Kidney glomerular epithelial cell (primary cell): Measurements from ENCODE around the gene FCRL2.

Experiments used
- DNase-seq: peaks from one replicate; lab custom pipeline; 2025; lab: John Stamatoyannopoulos, UW

The FCRL2 gene, protein sequence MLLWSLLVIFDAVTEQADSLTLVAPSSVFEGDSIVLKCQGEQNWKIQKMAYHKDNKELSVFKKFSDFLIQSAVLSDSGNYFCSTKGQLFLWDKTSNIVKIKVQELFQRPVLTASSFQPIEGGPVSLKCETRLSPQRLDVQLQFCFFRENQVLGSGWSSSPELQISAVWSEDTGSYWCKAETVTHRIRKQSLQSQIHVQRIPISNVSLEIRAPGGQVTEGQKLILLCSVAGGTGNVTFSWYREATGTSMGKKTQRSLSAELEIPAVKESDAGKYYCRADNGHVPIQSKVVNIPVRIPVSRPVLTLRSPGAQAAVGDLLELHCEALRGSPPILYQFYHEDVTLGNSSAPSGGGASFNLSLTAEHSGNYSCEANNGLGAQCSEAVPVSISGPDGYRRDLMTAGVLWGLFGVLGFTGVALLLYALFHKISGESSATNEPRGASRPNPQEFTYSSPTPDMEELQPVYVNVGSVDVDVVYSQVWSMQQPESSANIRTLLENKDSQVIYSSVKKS

GRCh38 chr1:157776971-157777391, at the start of gene FCRL2:
Gene FCRL2 (minus strand): TSS chr1:157777132. CDS start chr1:157777073, 59 bp downstream.
- DNase-seq = no peak

- no peak for DNase-seq
These were observed 43.4 kb upstream of the FCRL2 start for GRCh38 chr1:157820299-157820698.

GRCh38 chr1:157819896-157820295, 43.0 kb upstream of the FCRL2 start, which contains the start of gene FCRL1:
Gene FCRL1 (minus strand): TSS chr1:157820120. CDS start chr1:157820037, 83 bp downstream.
- DNase-seq = no peak

DNA sequence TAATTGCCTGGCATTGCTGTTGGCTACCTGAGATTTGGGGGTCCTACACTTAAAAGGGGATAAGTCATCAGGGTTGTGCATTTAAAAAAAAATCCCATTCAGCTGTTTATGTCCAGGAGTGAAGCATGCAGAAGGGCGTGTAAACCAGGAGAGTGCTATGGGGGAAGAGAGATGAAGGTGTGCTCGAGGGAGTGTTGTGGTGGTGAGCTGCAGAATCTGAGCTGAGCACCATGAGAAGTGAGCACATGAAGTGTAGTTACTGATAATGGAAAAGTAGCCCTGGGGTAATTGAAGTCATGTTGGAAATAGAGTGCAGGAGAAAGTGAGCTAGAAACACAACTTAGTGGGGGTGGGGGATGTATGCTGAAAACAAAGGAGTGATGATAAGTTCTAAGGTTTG, 42.3 kb upstream of the FCRL2 start:
- no peak for DNase-seq

GRCh38 chr1:157813269-157813668, 36.3 kb upstream of the FCRL2 start:
- no peak for DNase-seq

GRCh38 chr1:157806431-157807149, 29.7 kb upstream of the FCRL2 start:
- DNase-seq = no peak

- no peak for DNase-seq
These were observed 26.9 kb upstream of the FCRL2 start for GRCh38 chr1:157803851-157804250.

- DNase-seq = no peak
These were observed 23.1 kb upstream of the FCRL2 start for GRCh38 chr1:157799996-157800395.

DNA sequence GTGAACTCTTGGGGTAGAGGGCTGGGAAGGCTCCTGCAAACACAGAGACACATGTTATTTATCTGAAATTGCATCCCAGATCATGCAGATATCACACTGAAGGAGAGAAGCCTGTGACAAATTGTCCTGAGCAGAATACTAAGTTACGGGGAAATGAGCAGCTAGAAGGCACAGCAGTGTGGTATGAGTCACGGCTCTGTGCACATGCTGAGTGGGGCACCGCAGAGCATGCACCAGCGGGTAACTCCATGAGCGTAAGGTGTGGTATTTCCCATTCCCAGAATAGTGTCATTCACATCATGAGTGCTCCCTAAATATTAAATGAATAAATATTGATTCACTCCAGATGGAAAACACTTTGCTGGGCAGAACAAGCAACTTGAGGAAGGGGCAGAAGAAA, 21.3 kb upstream of the FCRL2 start:
- peak; percentile 35 for DNase-seq

DNA sequence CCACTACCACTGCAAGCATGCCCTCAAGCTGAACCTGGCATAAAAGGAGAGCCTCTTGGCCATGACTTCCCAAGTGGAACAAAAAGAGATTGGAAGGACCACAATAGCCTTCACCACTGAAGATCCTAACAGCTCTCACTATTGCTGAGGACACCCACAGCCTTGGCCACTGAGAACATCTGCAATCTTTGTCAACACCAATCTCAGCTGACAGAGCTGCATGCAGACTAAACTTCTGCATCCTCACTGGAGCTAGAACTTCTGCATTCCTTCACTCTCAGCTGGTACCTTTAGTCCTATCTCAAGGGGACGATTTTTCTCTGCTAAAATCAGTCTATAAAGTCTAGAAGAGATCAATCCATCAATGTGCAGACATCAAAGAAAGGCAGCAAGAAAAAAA, 8.3 kb upstream of the FCRL2 start:
- no peak for DNase-seq

DNA sequence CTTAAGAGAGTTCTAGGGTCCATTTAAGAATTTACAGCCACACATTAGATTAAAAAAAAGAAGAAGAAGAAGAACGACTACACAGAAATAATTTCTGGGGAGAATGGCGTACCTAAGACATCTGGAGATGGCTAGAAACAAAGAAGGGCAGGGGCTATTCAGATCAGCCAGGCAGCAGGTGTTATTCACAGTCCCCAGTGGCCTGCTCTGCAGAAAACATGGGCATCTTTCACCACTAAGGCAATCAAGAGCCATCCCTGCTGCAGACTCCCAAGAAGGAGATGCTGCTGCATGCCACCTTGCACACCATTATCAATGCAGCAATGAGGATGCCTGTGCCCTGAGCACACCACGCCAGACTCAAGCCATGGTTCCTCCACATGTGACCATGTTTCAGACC, 7.9 kb upstream of the FCRL2 start:
- DNase-seq = no peak

DNA sequence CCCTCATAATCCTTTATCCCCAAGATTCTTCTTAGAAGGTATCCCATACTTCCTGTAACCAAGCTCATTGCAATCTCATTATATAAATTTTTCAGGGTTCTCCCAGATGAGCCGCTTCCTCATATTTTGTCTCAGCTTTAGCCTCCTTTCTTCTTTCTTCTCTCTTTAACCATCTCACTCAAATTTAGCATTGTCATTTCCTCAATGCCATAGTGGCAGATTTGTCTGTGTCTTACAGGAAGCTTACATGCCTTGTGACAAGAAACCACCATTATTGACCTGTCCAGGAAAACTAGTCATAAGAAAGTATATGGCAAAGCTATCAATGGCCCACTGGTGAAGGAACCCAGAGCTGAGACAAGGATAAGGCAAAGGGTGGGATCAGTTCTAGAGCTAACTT, 6.0 kb upstream of the FCRL2 start:
- no peak for DNase-seq

DNA sequence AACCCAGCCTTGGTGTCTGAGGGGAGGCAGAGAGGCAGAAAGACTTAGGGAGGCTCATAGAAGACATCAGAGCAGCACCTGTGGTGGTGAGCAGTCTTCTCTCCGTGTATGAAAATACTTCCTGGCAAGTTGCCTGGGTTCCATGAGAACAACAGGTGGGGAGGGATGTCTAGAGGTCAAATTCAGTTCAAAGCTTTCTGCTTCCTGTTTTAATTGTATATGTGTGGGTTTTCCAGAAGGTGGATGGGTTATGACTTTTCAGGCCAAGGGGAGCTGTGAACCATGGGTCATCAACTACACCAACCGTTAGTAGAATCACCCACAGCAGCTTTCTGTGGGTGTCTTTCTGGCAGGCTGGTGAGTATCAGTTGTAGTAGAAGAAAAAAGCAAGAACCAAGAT, 4.1 kb upstream of the FCRL2 start:
- DNase-seq = no peak

DNA sequence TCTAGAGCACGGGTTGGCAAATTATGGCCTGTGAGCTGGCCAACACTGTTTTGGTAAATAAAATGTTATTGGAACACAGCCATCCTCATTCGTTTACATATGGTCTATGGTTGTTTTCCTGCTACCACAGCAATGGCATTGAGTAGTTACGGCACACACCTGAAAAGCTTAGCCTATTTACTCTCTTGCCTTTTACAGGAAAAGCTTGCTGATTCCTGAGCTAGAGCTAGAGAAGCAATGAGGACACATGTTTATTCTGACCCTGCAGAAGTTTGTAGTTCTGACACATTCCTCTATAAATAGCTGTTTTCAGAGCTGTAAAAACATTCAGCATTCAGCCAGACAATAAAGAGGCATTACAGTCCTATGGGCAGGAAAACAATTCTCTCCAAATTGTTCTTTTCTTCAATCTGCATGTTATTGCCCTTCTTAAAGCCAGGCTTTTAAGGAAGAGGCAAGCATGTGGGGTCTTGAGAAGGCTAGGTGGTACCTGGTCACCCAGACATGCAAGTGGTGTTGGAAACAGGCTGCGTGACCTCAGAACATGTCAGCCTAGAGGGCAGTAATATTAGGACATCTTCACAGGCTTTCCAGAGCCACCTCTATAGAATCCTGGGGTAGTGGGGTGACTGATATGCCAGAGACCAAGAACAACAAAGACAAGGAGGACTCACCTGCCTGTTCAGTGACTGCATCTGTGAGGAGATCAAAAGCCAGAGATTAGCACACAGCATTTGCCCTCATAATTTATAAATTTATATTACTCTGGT, 1.6 kb downstream of the FCRL2 start:
- no peak for DNase-seq

DNA sequence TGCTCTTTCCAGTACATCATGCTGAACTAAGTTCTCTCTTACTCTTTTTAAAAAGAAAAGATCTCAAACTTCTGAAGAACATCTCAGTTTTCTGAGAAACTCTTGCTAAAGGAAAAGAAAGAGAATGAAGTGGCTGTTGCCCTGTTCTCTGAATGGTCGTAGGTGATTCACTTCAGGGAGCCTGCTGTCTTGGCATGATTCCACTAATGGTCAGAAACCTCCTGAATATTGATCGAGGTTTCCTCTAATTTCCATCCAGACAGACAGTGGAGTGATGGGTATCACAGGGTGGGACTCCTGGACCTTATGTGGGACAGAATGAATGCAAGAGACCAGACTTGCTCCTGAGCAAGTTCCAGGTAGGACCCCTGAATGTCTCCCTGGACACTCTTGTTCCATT, 2.5 kb downstream of the FCRL2 start:
- no peak for DNase-seq

DNA sequence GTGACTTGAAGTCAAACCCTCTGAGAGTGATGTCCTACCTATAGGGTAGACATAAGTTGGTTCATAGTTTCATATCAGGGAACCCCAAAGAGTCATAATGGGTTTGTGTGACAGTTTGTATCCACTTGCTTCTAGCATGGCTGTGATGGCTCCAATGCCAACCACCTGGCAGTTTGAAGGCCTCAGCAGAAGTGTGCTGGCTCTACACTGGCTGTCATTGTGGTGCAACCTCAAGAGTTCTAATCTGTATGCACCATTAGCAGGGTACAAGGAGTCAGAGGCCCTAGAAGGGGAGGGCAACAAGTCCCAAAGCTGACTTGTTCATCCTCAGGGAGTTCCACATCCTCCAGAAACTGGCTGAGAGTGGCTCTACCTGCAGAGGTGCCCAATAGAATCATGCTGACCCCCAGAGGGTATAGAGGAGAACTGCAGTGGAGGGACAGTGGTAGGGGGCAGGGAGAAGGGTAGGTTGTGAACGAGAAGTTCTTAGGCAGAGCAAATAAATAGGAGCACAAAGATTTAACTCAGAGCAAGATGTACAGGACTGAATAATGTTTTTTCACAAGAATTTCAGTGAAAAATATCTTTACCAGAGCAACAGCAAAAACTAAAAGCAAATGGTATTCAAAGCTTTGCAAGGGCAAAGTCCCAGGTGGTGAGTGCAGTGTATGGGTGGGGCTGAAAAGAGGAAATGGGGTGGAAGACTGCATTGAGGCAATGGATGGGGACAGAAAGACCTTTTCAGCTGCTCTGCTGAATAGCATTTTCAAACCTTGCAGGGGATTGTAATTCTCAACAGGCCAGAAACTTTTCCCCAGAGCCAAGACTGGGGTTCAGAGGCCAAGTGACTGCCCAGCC, 3.2 kb downstream of the FCRL2 start:
- no peak for DNase-seq

GRCh38 chr1:157771661-157772425, 5.1 kb downstream of the FCRL2 start:
- no peak for DNase-seq

GRCh38 chr1:157770442-157771043, 6.4 kb downstream of the FCRL2 start:
- no peak for DNase-seq

- DNase-seq = no peak
These were observed 10.1 kb downstream of the FCRL2 start for GRCh38 chr1:157766792-157767191.

DNA sequence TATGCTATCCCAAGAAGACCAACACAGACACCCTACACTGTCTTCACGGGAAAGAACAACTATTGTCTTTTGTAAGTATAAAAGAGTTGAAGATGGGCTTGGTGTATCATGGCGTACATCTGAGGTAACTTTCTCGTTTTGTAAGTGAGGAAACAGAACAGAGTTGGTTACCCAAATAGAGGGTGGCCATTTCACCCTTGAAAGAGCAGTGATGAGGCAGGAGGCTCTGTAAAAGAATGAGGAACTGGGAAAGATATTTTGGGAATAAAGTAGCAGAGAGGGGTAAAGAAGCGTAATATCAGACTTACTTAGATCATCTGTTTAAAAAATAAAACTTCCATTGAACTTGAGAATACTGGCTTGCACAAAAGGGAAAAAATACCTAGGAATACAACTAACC, 18.9 kb downstream of the FCRL2 start:
- no peak for DNase-seq
